PC-9 (cell line): ENCODE results near the gene MYO5B. TPM values are rescaled to one million over a fixed set of nuclear protein-coding genes. Genes with fewer than 3 reads are reported as not detected.

ENCODE experiments used
- BruUV-seq: library from RNA; stranded (reverse); fragments of 400-500 nt; replicated peaks from 2 replicates; lab custom pipeline; 2021; lab: Mats Ljungman, UMichigan
- CTCF ChIA-PET: fragments of 300-600 bp; sonication (Branson Sonifier 250); formaldehyde crosslinking; loops from one replicate; lab custom pipeline; 2022; ENCODE audit warnings: antibody characterized with exemption; lab: Charles Lee
- POLR2A ChIA-PET: fragments of 300-600 bp; sonication (Branson Sonifier 250); formaldehyde crosslinking; loops from one replicate; lab custom pipeline; 2022; ENCODE audit warnings: antibody characterized with exemption; ENCODE audit not compliant: unreplicated experiment; lab: Charles Lee
- DNase-seq, 2 experiments: peaks; one replicate each; pipeline versions ENCODE4 v3.0.0 to v3.0.0-alpha.2; 2015 to 2022; ENCODE audit warnings: mixed read lengths in 1 of 2
- H2AFZ ChIP-seq: fragments of 200-600 bp; sonication (generic); 2 replicates; pipeline ENCODE4 v1.8.1; 2017; ENCODE audit warnings: antibody characterized with exemption
- H3F3A ChIP-seq: fragments of 200-600 bp; sonication (generic); 2 replicates; pipeline ENCODE4 v1.8.1; 2017; ENCODE audit warnings: antibody characterized with exemption, mild to moderate bottlenecking, low read depth; ENCODE audit not compliant: insufficient read depth
- H3K27ac ChIP-seq: fragments of 200-600 bp; sonication (generic); 2 replicates; pipeline ENCODE4 v1.6.1; 2016; ENCODE audit warnings: mixed run types
- H3K27me3 ChIP-seq: fragments of 200-600 bp; sonication (generic); 2 replicates; pipeline ENCODE4 v1.6.1; 2016; ENCODE audit warnings: low read depth, mixed run types; ENCODE audit not compliant: insufficient read depth
- H3K36me3 ChIP-seq: fragments of 200-600 bp; sonication (generic); 2 replicates; pipeline ENCODE4 v1.6.1; 2016; ENCODE audit warnings: low read depth, mixed run types
- H3K4me1 ChIP-seq: fragments of 200-600 bp; sonication (generic); replicated peaks from 2 replicates; pipeline ENCODE4 v1.6.1; 2016; ENCODE audit warnings: mixed run types; ENCODE audit not compliant: insufficient read depth
- H3K4me2 ChIP-seq: fragments of 200-600 bp; sonication (generic); 2 replicates; pipeline ENCODE4 v1.6.1; 2017; ENCODE audit warnings: mixed run types
- H3K4me3 ChIP-seq: fragments of 200-600 bp; sonication (generic); 2 replicates; pipeline ENCODE4 v1.6.1; 2016; ENCODE audit warnings: mixed run types
- H3K79me2 ChIP-seq: fragments of 200-600 bp; sonication (generic); 2 replicates; pipeline ENCODE4 v1.6.1; 2017; ENCODE audit warnings: low read depth, mixed run types
- H3K9me2 ChIP-seq: fragments of 200-600 bp; sonication (generic); 2 replicates; pipeline ENCODE4 v1.8.1; 2017; ENCODE audit warnings: mild to moderate bottlenecking; ENCODE audit not compliant: insufficient read depth
- H3K9me3 ChIP-seq: fragments of 200-600 bp; sonication (generic); 2 replicates; pipeline ENCODE4 v1.8.1; 2016; ENCODE audit warnings: low read depth; ENCODE audit not compliant: insufficient read depth
- H4K20me1 ChIP-seq: fragments of 200-600 bp; sonication (generic); 2 replicates; pipeline ENCODE4 v1.8.1; 2017; ENCODE audit not compliant: insufficient read depth
- CTCF ChIP-seq: fragments of 200-600 bp; sonication (generic); conservative IDR thresholded peaks from 2 replicates; pipeline ENCODE4 v1.6.1; 2017; ENCODE audit warnings: mixed run types, antibody characterized with exemption, mild to moderate bottlenecking, moderate library complexity
- EZH2 ChIP-seq: fragments of 200-600 bp; sonication (generic); IDR thresholded peaks from 2 replicates; pipeline ENCODE4 v1.8.0; 2017; ENCODE audit warnings: antibody characterized with exemption, low read depth
- intact Hi-C: fragments of 100-400 bp; cut with micrococcal nuclease; formaldehyde crosslinking; loops from one replicate; pipeline ENCODE4 v1.10.0; 2022; ENCODE audit not compliant: unreplicated experiment
- total RNA-seq: library from RNA; stranded (reverse); gene quantifications from 2 replicates; pipeline ENCODE4 v1.2.3, GENCODE V29; 2021

MYO5B gene
- total RNA-seq, 1 experiment from 2014 or later: 25.4 TPM

GRCh38 chr18:50218432-50219197 is 23.7 kb upstream of the MYO5B start:
- ChIA-PET CTCF (interaction anchor here (1.1 kb wide), 1 partner anchor 138 kb away, joined by 3 read pairs; no protein-coding TSS in a partner anchor), POLR2A (no interaction called here)
- no peaks in the 10 kb centered on the region for H3F3A ChIP-seq
- no peak overlapping the region for H3K4me2 ChIP-seq
- no peak for DNase-seq
- no peak overlapping the region for H3K4me3 ChIP-seq
- no peaks in the 10 kb centered on the region for H3K9me2 ChIP-seq
- H3K27ac ChIP-seq: no peak overlapping the region
- TF ChIP-seq CTCF: peak; percentile 63
- TF ChIP-seq EZH2: no peak
- intact Hi-C loops: loop anchor here (5.0 kb wide), 1 partner anchor 139 kb away; no protein-coding TSS in a partner anchor
- H4K20me1 ChIP-seq: no peaks in the 10 kb centered on the region
- no TSS peak for BruUV-seq
- no peaks in the 10 kb centered on the region for H3K79me2 ChIP-seq
- H3K36me3 ChIP-seq: no peaks in the 10 kb centered on the region
- no peak overlapping the region for H2AFZ ChIP-seq
- 0 out of 2 replicates have a peak, but pooled peaks cover 11% of the 10 kb centered on the region for H3K27me3 ChIP-seq
- H3K9me3 ChIP-seq: no peaks in the 10 kb centered on the region
- H3K4me1 ChIP-seq: no peaks in the 10 kb centered on the region

GRCh38 chr18:50209311-50209710 is 14.4 kb upstream of the MYO5B start:
- H3K9me3 ChIP-seq: no peaks in the 10 kb centered on the region
- no peaks in the 10 kb centered on the region for H3K36me3 ChIP-seq
- ChIA-PET POLR2A (no interaction called here), CTCF (no interaction called here)
- 0 out of 2 replicates have a peak, but pooled peaks cover 2% of the 10 kb centered on the region for H3K27me3 ChIP-seq
- no peak overlapping the region for H3K27ac ChIP-seq
- no peak for DNase-seq
- TF ChIP-seq EZH2 (no peak), CTCF (no peak)
- no peaks in the 10 kb centered on the region for H3K4me1 ChIP-seq
- intact Hi-C loops: loop anchor here (10.0 kb wide), 1 partner anchor 325 kb away; no protein-coding TSS in a partner anchor
- no peak overlapping the region for H2AFZ ChIP-seq
- no peaks in the 10 kb centered on the region for H4K20me1 ChIP-seq
- H3K79me2 ChIP-seq: no peaks in the 10 kb centered on the region
- no peaks in the 10 kb centered on the region for H3F3A ChIP-seq
- H3K4me3 ChIP-seq: no peak overlapping the region
- H3K4me2 ChIP-seq: no peak overlapping the region
- H3K9me2 ChIP-seq: no peaks in the 10 kb centered on the region
- BruUV-seq: no TSS peak

GRCh38 chr18:50207722-50208121 is 12.8 kb upstream of the MYO5B start:
- intact Hi-C loops: loop anchor here (10.0 kb wide), 1 partner anchor 323 kb away; no protein-coding TSS in a partner anchor
- no peak for DNase-seq
- Histone ChIP-seq H3K27ac (no peak overlapping the region), H4K20me1 (no peaks in the 10 kb centered on the region), H3F3A (no peaks in the 10 kb centered on the region), H3K4me3 (no peak overlapping the region), H3K4me2 (no peak overlapping the region), H3K9me3 (no peaks in the 10 kb centered on the region), H2AFZ (no peak overlapping the region), H3K27me3 (0 out of 2 replicates have a peak, but pooled peaks cover 2% of the 10 kb centered on the region), H3K36me3 (no peaks in the 10 kb centered on the region), H3K4me1 (no peaks in the 10 kb centered on the region), H3K79me2 (no peaks in the 10 kb centered on the region), H3K9me2 (no peaks in the 10 kb centered on the region)
- ChIA-PET POLR2A (interaction anchor here (0.5 to 0.6 kb wide), 2 partner anchors 35 to 197 kb away, joined by 3 read pairs; no protein-coding TSS in a partner anchor), CTCF (no interaction called here)
- TF ChIP-seq CTCF: no peak
- no peak for TF ChIP-seq EZH2
- BruUV-seq: no TSS peak
